HTR-8/SVneo (cell line): Measurements from ENCODE around the gene SPINDOC.
A peak's percentile ranks its signal among the peaks of the same experiment; 100 is the strongest.

Source experiments
- DNase-seq: peaks from one replicate; pipeline ENCODE4 v3.0.0; 2011; ENCODE audit warnings: low spot score, mixed read lengths; ENCODE audit not compliant: insufficient read length
- FAIRE-seq: peaks from 2 replicates; lab custom pipeline; 2011; peaks lifted over from hg19 to GRCh38; lab: Jason Lieb, UNC

Gene SPINDOC

GRCh38 chr11:63829823-63830489, 16.7 kb downstream of the SPINDOC start:
- FAIRE-seq: no peak
- DNase-seq: peak; percentile 54

- FAIRE-seq (no peak), DNase-seq (no peak)
These were observed 18.1 kb downstream of the SPINDOC start for GRCh38 chr11:63831326-63831725.

GRCh38 chr11:63832336-63832735, 19.1 kb downstream of the SPINDOC start:
- no peak for DNase-seq
- no peak for FAIRE-seq

GRCh38 chr11:63833048-63833447, 19.8 kb downstream of the SPINDOC start:
- no peak for DNase-seq
- FAIRE-seq: no peak

GRCh38 chr11:63834535-63835157, 21.4 kb downstream of the SPINDOC start:
- DNase-seq (no peak), FAIRE-seq (no peak)

GRCh38 chr11:63835158-63835545, 21.9 kb downstream of the SPINDOC start:
- no peak for FAIRE-seq
- DNase-seq: no peak

- DNase-seq: peak; percentile 80
- no peak for FAIRE-seq
These were observed 23.9 kb downstream of the SPINDOC start for GRCh38 chr11:63837027-63837688.

- FAIRE-seq (no peak), DNase-seq (no peak)
These were observed 24.5 kb downstream of the SPINDOC start for GRCh38 chr11:63837739-63838138.

GRCh38 chr11:63838150-63838677, 25.0 kb downstream of the SPINDOC start:
- DNase-seq (no peak), FAIRE-seq (no peak)

GRCh38 chr11:63838678-63839507, 25.6 kb downstream of the SPINDOC start, which contains the start of gene MARK2:
Gene MARK2, plus strand, starts transcription at chr11:63839110. Its CDS starts 397 bp downstream, at chr11:63839507.
- FAIRE-seq (no peak), DNase-seq (peak; percentile 92)

GRCh38 chr11:63839508-63840355, 26.5 kb downstream of the SPINDOC start:
- DNase-seq (no peak), FAIRE-seq (no peak)

GRCh38 chr11:63840356-63841060, 27.3 kb downstream of the SPINDOC start:
- FAIRE-seq: no peak
- no peak for DNase-seq

- no peak for FAIRE-seq
These were observed 28.3 kb downstream of the SPINDOC start for GRCh38 chr11:63841554-63841953.

GRCh38 chr11:63843041-63843440, 29.8 kb downstream of the SPINDOC start:
- no peak for FAIRE-seq
- DNase-seq: no peak

More at GRCh38 chr11:63841554-63841953, 28.3 kb downstream of the SPINDOC start:
- DNase-seq: no peak

- DNase-seq (no peak), FAIRE-seq (no peak)
These were observed 31.6 kb downstream of the SPINDOC start for GRCh38 chr11:63844836-63845235.

- DNase-seq (no peak), FAIRE-seq (no peak)
These were observed 32.0 kb downstream of the SPINDOC start for GRCh38 chr11:63845303-63845702.

GRCh38 chr11:63845911-63846310, 32.7 kb downstream of the SPINDOC start:
- DNase-seq (no peak), FAIRE-seq (no peak)

- no peak for FAIRE-seq
- DNase-seq: no peak
These were observed 33.6 kb downstream of the SPINDOC start for GRCh38 chr11:63846897-63847296.

GRCh38 chr11:63847363-63847762, 34.1 kb downstream of the SPINDOC start:
- no peak for FAIRE-seq
- no peak for DNase-seq
